WTC11 (cell line): ENCODE measurements around the gene PHF12. TPM values are rescaled to one million over a fixed set of nuclear protein-coding genes. Genes with fewer than 3 reads are reported as not detected.

Experiments used
- ATAC-seq: fragments of 200-7000 bp; cut with Tn5 transposase; 2 replicates; pipeline ENCODE4 v1.10.0; 2021; ENCODE audit warnings: mild to moderate bottlenecking, moderate library complexity
- CTCF ChIA-PET: fragments of 300-600 bp; sonication (Branson Sonifier 250); formaldehyde crosslinking; loops from one replicate; lab custom pipeline; 2021; ENCODE audit warnings: antibody characterized with exemption; lab: Charles Lee
- POLR2A ChIA-PET: fragments of 350-600 bp; sonication (Branson Sonifier 250); formaldehyde crosslinking; loops from one replicate; lab custom pipeline; 2021; ENCODE audit warnings: antibody characterized with exemption; lab: Charles Lee
- DNase-seq: peaks from one replicate; pipeline ENCODE4 v3.0.0; 2021; ENCODE audit warnings: low spot score
- H3K27ac Mint-ChIP-seq: 2 replicates; pipeline ENCODE4 v1.8.0; 2021; ENCODE audit warnings: mixed read lengths
- H3K27me3 Mint-ChIP-seq: 2 replicates; pipeline ENCODE4 v1.8.0; 2021; ENCODE audit warnings: low read depth, mild to moderate bottlenecking, moderate library complexity, mixed read lengths
- H3K36me3 Mint-ChIP-seq: 2 replicates; pipeline ENCODE4 v1.8.0; 2021; ENCODE audit warnings: mixed read lengths
- H3K4me1 Mint-ChIP-seq: 2 replicates; pipeline ENCODE4 v1.8.0; 2022; ENCODE audit warnings: mixed read lengths
- H3K4me3 Mint-ChIP-seq: 2 replicates; pipeline ENCODE4 v1.8.0; 2021; ENCODE audit warnings: mild to moderate bottlenecking, moderate library complexity, mixed read lengths
- H3K9me3 Mint-ChIP-seq: 2 replicates; pipeline ENCODE4 v1.8.0; 2021; ENCODE audit warnings: mixed read lengths
- ATF1 ChIP-seq: sonication (generic); formaldehyde crosslinking; IDR thresholded peaks from 2 replicates; pipeline ENCODE4 v1.8.1; 2023; ENCODE audit warnings: mild to moderate bottlenecking, moderate library complexity, missing genetic modification reagents
- CREB1 ChIP-seq: sonication (generic); formaldehyde crosslinking; IDR thresholded peaks from 2 replicates; pipeline ENCODE4 v1.8.0; 2023; ENCODE audit warnings: mild to moderate bottlenecking, missing genetic modification reagents
- ELF4 ChIP-seq: sonication (generic); formaldehyde crosslinking; IDR thresholded peaks from 2 replicates; pipeline ENCODE4 v1.8.1; 2022; ENCODE audit warnings: low read depth, mild to moderate bottlenecking, moderate library complexity, missing genetic modification reagents
- ESRRA ChIP-seq: sonication (generic); formaldehyde crosslinking; IDR thresholded peaks from 2 replicates; pipeline ENCODE4 v1.8.1; 2022; ENCODE audit warnings: mild to moderate bottlenecking, missing genetic modification reagents, borderline replicate concordance
- FOXP1 ChIP-seq: sonication (generic); formaldehyde crosslinking; IDR thresholded peaks from 2 replicates; pipeline ENCODE4 v1.8.0; 2022; ENCODE audit warnings: missing genetic modification reagents, mild to moderate bottlenecking, moderate library complexity, borderline replicate concordance
- GABPB1 ChIP-seq: sonication (generic); formaldehyde crosslinking; IDR thresholded peaks from 2 replicates; pipeline ENCODE4 v1.8.1; 2023; ENCODE audit warnings: mild to moderate bottlenecking, missing genetic modification reagents
- GTF2I ChIP-seq: fragments of 250-450 bp; sonication (Bioruptor Pico); conservative IDR thresholded peaks from 2 replicates; pipeline ENCODE4 v1.4.0; 2021; ENCODE audit warnings: mild to moderate bottlenecking
- IRF2 ChIP-seq: sonication (generic); formaldehyde crosslinking; IDR thresholded peaks from 2 replicates; pipeline ENCODE4 v1.8.0; 2022; ENCODE audit warnings: low read depth, missing genetic modification reagents, borderline replicate concordance
- KAT7 ChIP-seq: sonication (generic); formaldehyde crosslinking; IDR thresholded peaks from 2 replicates; pipeline ENCODE4 v1.8.1; 2023; ENCODE audit warnings: missing genetic modification reagents, mild to moderate bottlenecking, borderline replicate concordance
- NFATC4 ChIP-seq: fragments of 250-450 bp; sonication (Bioruptor Pico); IDR thresholded peaks from 2 replicates; pipeline ENCODE4 v1.9.0; 2021; ENCODE audit warnings: mild to moderate bottlenecking
- NFE2L1 ChIP-seq: sonication (generic); formaldehyde crosslinking; IDR thresholded peaks from 2 replicates; pipeline ENCODE4 v1.8.1; 2023; ENCODE audit warnings: missing genetic modification reagents
- NR3C1 ChIP-seq: sonication (generic); formaldehyde crosslinking; conservative IDR thresholded peaks from 2 replicates; pipeline ENCODE4 v1.8.1; 2023; ENCODE audit warnings: low read depth, mild to moderate bottlenecking, missing genetic modification reagents
- PREB ChIP-seq: sonication (generic); formaldehyde crosslinking; IDR thresholded peaks from 2 replicates; pipeline ENCODE4 v1.8.1; 2022; ENCODE audit warnings: mild to moderate bottlenecking, missing genetic modification reagents, moderate library complexity, borderline replicate concordance
- SMAD4 ChIP-seq: sonication (generic); formaldehyde crosslinking; IDR thresholded peaks from 2 replicates; pipeline ENCODE4 v1.8.0; 2022; ENCODE audit warnings: mild to moderate bottlenecking, missing genetic modification reagents
- TP53 ChIP-seq: sonication (generic); formaldehyde crosslinking; IDR thresholded peaks from 2 replicates; pipeline ENCODE4 v1.8.1; 2023; ENCODE audit warnings: mild to moderate bottlenecking, missing genetic modification reagents
- ZMAT4 ChIP-seq: fragments of 250-450 bp; sonication (Bioruptor Pico); IDR thresholded peaks from 2 replicates; pipeline ENCODE4 v1.9.0; 2021; ENCODE audit warnings: mild to moderate bottlenecking
- ZNF121 ChIP-seq: sonication (generic); formaldehyde crosslinking; IDR thresholded peaks from 2 replicates; pipeline ENCODE4 v1.8.0; 2023; ENCODE audit warnings: missing genetic modification reagents
- ZNF423 ChIP-seq: fragments of 250-450 bp; sonication (Bioruptor Pico); IDR thresholded peaks from 2 replicates; pipeline ENCODE4 v2.1.2; 2022; ENCODE audit warnings: mild to moderate bottlenecking, moderate library complexity
- ZNF671 ChIP-seq: fragments of 250-450 bp; sonication (Bioruptor Pico); IDR thresholded peaks from 2 replicates; pipeline ENCODE4 v1.8.0; 2021; ENCODE audit warnings: mild to moderate bottlenecking
- total RNA-seq: library from RNA; stranded (reverse); gene quantifications from 3 replicates; pipeline ENCODE4 v1.2.3, GENCODE V29; 2021
- TF ChIP-seq, protein P1 (sequence below): sonication (generic); formaldehyde crosslinking; IDR thresholded peaks from 2 replicates; pipeline ENCODE4 v1.8.1; 2022; ENCODE audit warnings: low read depth, mild to moderate bottlenecking, moderate library complexity, missing genetic modification reagents, borderline replicate concordance
- TF ChIP-seq, protein P2 (sequence below): sonication (generic); formaldehyde crosslinking; IDR thresholded peaks from 2 replicates; pipeline ENCODE4 v1.8.0; 2022; ENCODE audit warnings: missing genetic modification reagents
- TF ChIP-seq, protein P3 (sequence below): fragments of 200-600 bp; IDR thresholded peaks from 2 replicates; pipeline ENCODE4 v1.8.0; 2022; ENCODE audit warnings: antibody characterized with exemption
- TF ChIP-seq, protein P4 (sequence below): fragments of 250-450 bp; sonication (Bioruptor Pico); IDR thresholded peaks from 2 replicates; pipeline ENCODE4 v2.1.2; 2022; ENCODE audit warnings: mild to moderate bottlenecking, moderate library complexity
- TF ChIP-seq, protein P5 (sequence below): sonication (generic); formaldehyde crosslinking; IDR thresholded peaks from 2 replicates; pipeline ENCODE4 v1.8.1; 2023; ENCODE audit warnings: mild to moderate bottlenecking, moderate library complexity, missing genetic modification reagents

The PHF12 gene
- total RNA-seq, 1 experiment from 2014 or later, result 69.8 TPM

DNA sequence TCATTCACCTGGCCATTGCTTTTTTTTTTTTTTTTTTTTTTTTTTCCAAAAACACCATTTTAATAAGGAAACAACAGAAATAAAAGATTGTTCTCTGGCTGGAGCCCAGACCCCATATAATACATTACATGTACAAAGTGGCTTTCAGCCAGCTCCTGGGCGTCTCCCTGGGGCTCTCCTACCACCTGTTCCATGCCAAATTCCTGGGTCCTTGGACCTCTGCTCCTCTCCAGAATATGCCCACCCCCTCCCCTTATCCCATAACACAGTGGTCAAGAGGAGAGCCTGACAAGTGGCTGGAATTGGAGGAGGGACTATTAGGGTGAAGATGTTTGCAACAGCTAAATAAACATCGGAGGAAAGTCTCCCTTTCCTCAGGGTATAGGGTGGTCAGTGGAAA lies 3.6 kb upstream of the PHF12 start:
- TF ChIP-seq, protein P1, sequence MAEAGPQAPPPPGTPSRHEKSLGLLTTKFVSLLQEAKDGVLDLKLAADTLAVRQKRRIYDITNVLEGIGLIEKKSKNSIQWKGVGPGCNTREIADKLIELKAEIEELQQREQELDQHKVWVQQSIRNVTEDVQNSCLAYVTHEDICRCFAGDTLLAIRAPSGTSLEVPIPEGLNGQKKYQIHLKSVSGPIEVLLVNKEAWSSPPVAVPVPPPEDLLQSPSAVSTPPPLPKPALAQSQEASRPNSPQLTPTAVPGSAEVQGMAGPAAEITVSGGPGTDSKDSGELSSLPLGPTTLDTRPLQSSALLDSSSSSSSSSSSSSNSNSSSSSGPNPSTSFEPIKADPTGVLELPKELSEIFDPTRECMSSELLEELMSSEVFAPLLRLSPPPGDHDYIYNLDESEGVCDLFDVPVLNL, result no peak
- TF ChIP-seq NFE2L1 (CRISPR knock-in tag), result no peak
- TF ChIP-seq SMAD4, result no peak
- no peak for TF ChIP-seq ZNF121 (CRISPR knock-in tag)
- no peaks in the 10 kb centered on the region for H3K36me3 Mint-ChIP-seq
- CTCF ChIA-PET, result interaction anchor here (1.0 to 15.6 kb wide), 3 partner anchors 57 to 158 kb away, joined by 3 to 762 read pairs (median 5); no protein-coding TSS in a partner anchor
- no peaks in the 10 kb centered on the region for H3K9me3 Mint-ChIP-seq
- no peak overlapping the region for H3K27ac Mint-ChIP-seq
- DNase-seq, result no peak
- no peaks in the 10 kb centered on the region for H3K27me3 Mint-ChIP-seq
- H3K4me3 Mint-ChIP-seq, result no peak overlapping the region
- POLR2A ChIA-PET, result no interaction called here
- no peak for ATAC-seq
- peaks cover 13% of the 10 kb centered on the region for H3K4me1 Mint-ChIP-seq

GRCh38 chr17:28953444-28954118 lies 2.3 kb upstream of the PHF12 start:
- Mint-ChIP-seq H3K27ac (no peak overlapping the region; the same call in 1 of the 2 replicates), H3K4me3 (no peak overlapping the region), H3K27me3 (no peaks in the 10 kb centered on the region), H3K36me3 (no peaks in the 10 kb centered on the region), H3K4me1 (peaks cover 15% of the 10 kb centered on the region), H3K9me3 (no peaks in the 10 kb centered on the region)
- ATAC-seq (peak; percentile 3), DNase-seq (peak; percentile 93)
- POLR2A ChIA-PET, result interaction anchor here (1.1 kb wide), 1 partner anchor 226 kb away, joined by 4 read pairs; no protein-coding TSS in a partner anchor
- CTCF ChIA-PET, result interaction anchor here (0.6 to 15.6 kb wide), 72 partner anchors 8 to 979 kb away, joined by 3 to 762 read pairs (median 6); partner anchors contain the start of genes FAM222B, IFT20, MYO18A and NEK8
- TF ChIP-seq IRF2 (CRISPR knock-in tag), result no peak
- peak; percentile 46; the same call in 1 of the 2 replicates for TF ChIP-seq NFE2L1 (CRISPR knock-in tag)
- TF ChIP-seq, protein P2, sequence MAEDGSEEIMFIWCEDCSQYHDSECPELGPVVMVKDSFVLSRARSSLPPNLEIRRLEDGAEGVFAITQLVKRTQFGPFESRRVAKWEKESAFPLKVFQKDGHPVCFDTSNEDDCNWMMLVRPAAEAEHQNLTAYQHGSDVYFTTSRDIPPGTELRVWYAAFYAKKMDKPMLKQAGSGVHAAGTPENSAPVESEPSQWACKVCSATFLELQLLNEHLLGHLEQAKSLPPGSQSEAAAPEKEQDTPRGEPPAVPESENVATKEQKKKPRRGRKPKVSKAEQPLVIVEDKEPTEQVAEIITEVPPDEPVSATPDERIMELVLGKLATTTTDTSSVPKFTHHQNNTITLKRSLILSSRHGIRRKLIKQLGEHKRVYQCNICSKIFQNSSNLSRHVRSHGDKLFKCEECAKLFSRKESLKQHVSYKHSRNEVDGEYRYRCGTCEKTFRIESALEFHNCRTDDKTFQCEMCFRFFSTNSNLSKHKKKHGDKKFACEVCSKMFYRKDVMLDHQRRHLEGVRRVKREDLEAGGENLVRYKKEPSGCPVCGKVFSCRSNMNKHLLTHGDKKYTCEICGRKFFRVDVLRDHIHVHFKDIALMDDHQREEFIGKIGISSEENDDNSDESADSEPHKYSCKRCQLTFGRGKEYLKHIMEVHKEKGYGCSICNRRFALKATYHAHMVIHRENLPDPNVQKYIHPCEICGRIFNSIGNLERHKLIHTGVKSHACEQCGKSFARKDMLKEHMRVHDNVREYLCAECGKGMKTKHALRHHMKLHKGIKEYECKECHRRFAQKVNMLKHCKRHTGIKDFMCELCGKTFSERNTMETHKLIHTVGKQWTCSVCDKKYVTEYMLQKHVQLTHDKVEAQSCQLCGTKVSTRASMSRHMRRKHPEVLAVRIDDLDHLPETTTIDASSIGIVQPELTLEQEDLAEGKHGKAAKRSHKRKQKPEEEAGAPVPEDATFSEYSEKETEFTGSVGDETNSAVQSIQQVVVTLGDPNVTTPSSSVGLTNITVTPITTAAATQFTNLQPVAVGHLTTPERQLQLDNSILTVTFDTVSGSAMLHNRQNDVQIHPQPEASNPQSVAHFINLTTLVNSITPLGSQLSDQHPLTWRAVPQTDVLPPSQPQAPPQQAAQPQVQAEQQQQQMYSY (CRISPR knock-in tag), result no peak
- TF ChIP-seq ZNF423, result no peak
- TF ChIP-seq, protein P3, sequence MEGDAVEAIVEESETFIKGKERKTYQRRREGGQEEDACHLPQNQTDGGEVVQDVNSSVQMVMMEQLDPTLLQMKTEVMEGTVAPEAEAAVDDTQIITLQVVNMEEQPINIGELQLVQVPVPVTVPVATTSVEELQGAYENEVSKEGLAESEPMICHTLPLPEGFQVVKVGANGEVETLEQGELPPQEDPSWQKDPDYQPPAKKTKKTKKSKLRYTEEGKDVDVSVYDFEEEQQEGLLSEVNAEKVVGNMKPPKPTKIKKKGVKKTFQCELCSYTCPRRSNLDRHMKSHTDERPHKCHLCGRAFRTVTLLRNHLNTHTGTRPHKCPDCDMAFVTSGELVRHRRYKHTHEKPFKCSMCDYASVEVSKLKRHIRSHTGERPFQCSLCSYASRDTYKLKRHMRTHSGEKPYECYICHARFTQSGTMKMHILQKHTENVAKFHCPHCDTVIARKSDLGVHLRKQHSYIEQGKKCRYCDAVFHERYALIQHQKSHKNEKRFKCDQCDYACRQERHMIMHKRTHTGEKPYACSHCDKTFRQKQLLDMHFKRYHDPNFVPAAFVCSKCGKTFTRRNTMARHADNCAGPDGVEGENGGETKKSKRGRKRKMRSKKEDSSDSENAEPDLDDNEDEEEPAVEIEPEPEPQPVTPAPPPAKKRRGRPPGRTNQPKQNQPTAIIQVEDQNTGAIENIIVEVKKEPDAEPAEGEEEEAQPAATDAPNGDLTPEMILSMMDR, result peak; percentile 95
- no peak for TF ChIP-seq ESRRA (CRISPR knock-in tag)
- TF ChIP-seq ATF1 (CRISPR knock-in tag), result no peak
- peak; percentile 75 for TF ChIP-seq FOXP1
- no peak; the same call in 1 of the 2 replicates for TF ChIP-seq NR3C1 (CRISPR knock-in tag)
- no peak for TF ChIP-seq KAT7
- no peak for TF ChIP-seq ZMAT4 (CRISPR knock-in tag)
- TF ChIP-seq, protein P4, sequence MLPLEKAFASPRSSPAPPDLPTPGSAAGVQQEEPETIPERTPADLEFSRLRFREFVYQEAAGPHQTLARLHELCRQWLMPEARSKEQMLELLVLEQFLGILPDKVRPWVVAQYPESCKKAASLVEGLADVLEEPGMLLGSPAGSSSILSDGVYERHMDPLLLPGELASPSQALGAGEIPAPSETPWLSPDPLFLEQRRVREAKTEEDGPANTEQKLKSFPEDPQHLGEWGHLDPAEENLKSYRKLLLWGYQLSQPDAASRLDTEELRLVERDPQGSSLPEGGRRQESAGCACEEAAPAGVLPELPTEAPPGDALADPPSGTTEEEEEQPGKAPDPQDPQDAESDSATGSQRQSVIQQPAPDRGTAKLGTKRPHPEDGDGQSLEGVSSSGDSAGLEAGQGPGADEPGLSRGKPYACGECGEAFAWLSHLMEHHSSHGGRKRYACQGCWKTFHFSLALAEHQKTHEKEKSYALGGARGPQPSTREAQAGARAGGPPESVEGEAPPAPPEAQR (CRISPR knock-in tag), result no peak
- no peak for TF ChIP-seq ZNF671 (CRISPR knock-in tag)
- no peak for TF ChIP-seq GABPB1
- no peak for TF ChIP-seq ELF4 (CRISPR knock-in tag)
- TF ChIP-seq PREB (CRISPR knock-in tag), result no peak
- TF ChIP-seq CREB1 (CRISPR knock-in tag), result no peak
- TF ChIP-seq GTF2I (CRISPR knock-in tag), result no peak
- TF ChIP-seq NFATC4 (CRISPR knock-in tag), result no peak
- TF ChIP-seq, protein P5, sequence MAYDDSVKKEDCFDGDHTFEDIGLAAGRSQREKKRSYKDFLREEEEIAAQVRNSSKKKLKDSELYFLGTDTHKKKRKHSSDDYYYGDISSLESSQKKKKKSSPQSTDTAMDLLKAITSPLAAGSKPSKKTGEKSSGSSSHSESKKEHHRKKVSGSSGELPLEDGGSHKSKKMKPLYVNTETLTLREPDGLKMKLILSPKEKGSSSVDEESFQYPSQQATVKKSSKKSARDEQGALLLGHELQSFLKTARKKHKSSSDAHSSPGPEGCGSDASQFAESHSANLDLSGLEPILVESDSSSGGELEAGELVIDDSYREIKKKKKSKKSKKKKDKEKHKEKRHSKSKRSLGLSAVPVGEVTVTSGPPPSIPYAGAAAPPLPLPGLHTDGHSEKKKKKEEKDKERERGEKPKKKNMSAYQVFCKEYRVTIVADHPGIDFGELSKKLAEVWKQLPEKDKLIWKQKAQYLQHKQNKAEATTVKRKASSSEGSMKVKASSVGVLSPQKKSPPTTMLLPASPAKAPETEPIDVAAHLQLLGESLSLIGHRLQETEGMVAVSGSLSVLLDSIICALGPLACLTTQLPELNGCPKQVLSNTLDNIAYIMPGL (CRISPR knock-in tag), result peak; percentile 32; the same call in 1 of the 2 replicates
- no peak for TF ChIP-seq TP53 (CRISPR knock-in tag)
